Panc1 (cell line): ENCODE measurements around the gene VAPB. TPM values are rescaled to one million over a fixed set of nuclear protein-coding genes. Genes with fewer than 3 reads are reported as not detected.

ENCODE experiments used
- ATAC-seq: fragments of 200-7000 bp; cut with Tn5 transposase; 2 replicates; pipeline ENCODE4 v1.9.1; 2020; ENCODE audit warnings: mild to moderate bottlenecking, moderate library complexity
- BruUV-seq: library from RNA; stranded (reverse); fragments of 400-500 nt; replicated peaks from 2 replicates; lab custom pipeline; 2021; lab: Mats Ljungman, UMichigan
- CTCF ChIA-PET: fragments of 300-600 bp; sonication (Branson Sonifier 250); formaldehyde crosslinking; loops from one replicate; lab custom pipeline; 2022; ENCODE audit warnings: antibody characterized with exemption; lab: Charles Lee
- POLR2A ChIA-PET: fragments of 300-600 bp; sonication (Branson Sonifier 250); formaldehyde crosslinking; loops from one replicate; lab custom pipeline; 2022; ENCODE audit warnings: antibody characterized with exemption; lab: Charles Lee
- DNase-seq: peaks from one replicate; pipeline ENCODE4 v3.0.0-alpha.2; 2010; ENCODE audit warnings: low read depth, low spot score
- H3K27ac ChIP-seq: 2 replicates; pipeline ENCODE4 v1.5.1; 2011; ENCODE audit warnings: mild to moderate bottlenecking, low read length, inconsistent platforms
- H3K27me3 ChIP-seq: fragments of 200-500 bp; sonication (Bioruptor generic); 2 replicates; pipeline ENCODE4 v1.6.0; 2014; ENCODE audit warnings: low read length, inconsistent platforms; ENCODE audit not compliant: control insufficient read depth, insufficient read depth
- H3K36me3 ChIP-seq: fragments of 200-500 bp; sonication (Bioruptor generic); 2 replicates; pipeline ENCODE4 v1.5.1; 2014; ENCODE audit warnings: inconsistent platforms, mild to moderate bottlenecking, low read length, moderate library complexity; ENCODE audit not compliant: control insufficient read depth, insufficient read depth
- H3K4me1 ChIP-seq: 2 replicates; pipeline ENCODE4 v1.5.1; 2011; ENCODE audit warnings: inconsistent platforms, mild to moderate bottlenecking, low read length, moderate library complexity; ENCODE audit not compliant: control insufficient read depth, insufficient read depth
- H3K4me3 ChIP-seq, 2 experiments: 2 replicates each; pipeline ENCODE4 v1.5.1; 2011 to 2012; ENCODE audit warnings: low read depth in 2 of 2, low read length in 2 of 2, mild to moderate bottlenecking in 2 of 2, inconsistent platforms in 1 of 2, moderate library complexity in 1 of 2
- H3K9me3 ChIP-seq: fragments of 200-500 bp; sonication (Bioruptor generic); 2 replicates; pipeline ENCODE4 v1.5.1; 2014; ENCODE audit warnings: low read depth, mild to moderate bottlenecking, inconsistent platforms, low read length, moderate library complexity; ENCODE audit not compliant: control insufficient read depth, insufficient read depth
- CTCF ChIP-seq: fragments of 450-650 bp; IDR thresholded peaks from 2 replicates; pipeline ENCODE4 v1.5.1; 2017; ENCODE audit warnings: mild to moderate bottlenecking
- POLR2AphosphoS5 ChIP-seq: IDR thresholded peaks from 2 replicates; pipeline ENCODE4 v1.6.1; 2012; ENCODE audit warnings: mild to moderate bottlenecking, low read depth, low read length, moderate library complexity
- REST ChIP-seq, 2 experiments: IDR thresholded peaks; 2 replicates each; pipeline ENCODE4 v1.6.1; 2011 to 2012; ENCODE audit warnings: low read depth in 2 of 2, control low read depth in 1 of 2, low read length in 1 of 2, mild to moderate bottlenecking in 1 of 2, moderate library complexity in 1 of 2; ENCODE audit not compliant: insufficient read depth in 1 of 2
- SIN3A ChIP-seq: IDR thresholded peaks from 2 replicates; pipeline ENCODE4 v1.6.1; 2012; ENCODE audit warnings: low read depth, mild to moderate bottlenecking, low read length, moderate library complexity, borderline replicate concordance; ENCODE audit not compliant: insufficient read depth
- TCF7L2 ChIP-seq: IDR thresholded peaks from 2 replicates; pipeline ENCODE4 v1.6.1; 2011; ENCODE audit warnings: mild to moderate bottlenecking, low read depth, low read length, inconsistent platforms
- in situ Hi-C: cut with HindIII; loops from 2 replicates; pipeline ENCODE4 v1.10.0; 2016; ENCODE audit warnings: low sequenced_read_pairs, low pct_unique_long_range_greater_than_20kb
- intact Hi-C: fragments of 100-400 bp; cut with micrococcal nuclease; formaldehyde crosslinking; loops from one replicate; pipeline ENCODE4 v1.10.0; 2022; ENCODE audit not compliant: unreplicated experiment
- total RNA-seq: library from RNA; stranded (reverse); gene quantifications from one replicate; pipeline ENCODE4 v1.2.1, GENCODE V29; 2021; ENCODE audit not compliant: unreplicated experiment

The VAPB gene
- total RNA-seq, 1 experiment from 2014 or later = 50.9 TPM

DNA sequence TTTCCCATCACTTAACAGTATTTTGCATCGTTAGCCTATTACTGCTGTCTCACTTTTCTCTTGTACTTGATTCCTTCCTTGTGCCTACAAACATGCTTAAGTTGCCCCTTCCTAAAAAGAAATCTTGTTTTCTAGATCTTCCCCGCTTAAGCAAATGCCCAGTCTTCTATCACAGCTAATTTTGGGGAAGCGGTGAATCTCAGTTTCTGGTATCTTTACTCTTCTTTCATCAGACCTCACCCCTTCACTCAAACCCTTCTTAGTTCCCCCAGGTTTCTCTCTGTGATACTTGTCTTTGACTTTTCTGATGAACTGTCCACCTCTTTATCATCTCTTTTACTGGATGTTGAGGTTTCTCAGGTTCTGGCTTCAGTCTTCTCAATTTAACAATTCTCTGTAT lies 14.2 kb downstream of the VAPB start:
- no peak overlapping the region for H3K27ac ChIP-seq
- ChIA-PET CTCF (no interaction called here), POLR2A (no interaction called here)
- in situ Hi-C loops = no loop called here
- H3K27me3 ChIP-seq = no peaks in the 10 kb centered on the region
- ATAC-seq = no peak
- TF ChIP-seq POLR2AphosphoS5 = no peak
- no peak for TF ChIP-seq CTCF
- no peak for TF ChIP-seq REST (IDR thresholded peaks at IDR 0.05; ENCODE audit: insufficient read depth in 1 of 2, low read depth in 2 of 2, low read length in 1 of 2)
- TF ChIP-seq SIN3A = no peak
- TF ChIP-seq TCF7L2 = no peak
- no peak for DNase-seq
- H3K9me3 ChIP-seq = no peaks in the 10 kb centered on the region
- no peaks in the 10 kb centered on the region for H3K36me3 ChIP-seq
- H3K4me1 ChIP-seq = peaks cover 4% of the 10 kb centered on the region; the same call in 1 of the 2 replicates
- intact Hi-C loops = no loop called here
- H3K4me3 ChIP-seq = no peak overlapping the region
- no TSS peak for BruUV-seq

DNA sequence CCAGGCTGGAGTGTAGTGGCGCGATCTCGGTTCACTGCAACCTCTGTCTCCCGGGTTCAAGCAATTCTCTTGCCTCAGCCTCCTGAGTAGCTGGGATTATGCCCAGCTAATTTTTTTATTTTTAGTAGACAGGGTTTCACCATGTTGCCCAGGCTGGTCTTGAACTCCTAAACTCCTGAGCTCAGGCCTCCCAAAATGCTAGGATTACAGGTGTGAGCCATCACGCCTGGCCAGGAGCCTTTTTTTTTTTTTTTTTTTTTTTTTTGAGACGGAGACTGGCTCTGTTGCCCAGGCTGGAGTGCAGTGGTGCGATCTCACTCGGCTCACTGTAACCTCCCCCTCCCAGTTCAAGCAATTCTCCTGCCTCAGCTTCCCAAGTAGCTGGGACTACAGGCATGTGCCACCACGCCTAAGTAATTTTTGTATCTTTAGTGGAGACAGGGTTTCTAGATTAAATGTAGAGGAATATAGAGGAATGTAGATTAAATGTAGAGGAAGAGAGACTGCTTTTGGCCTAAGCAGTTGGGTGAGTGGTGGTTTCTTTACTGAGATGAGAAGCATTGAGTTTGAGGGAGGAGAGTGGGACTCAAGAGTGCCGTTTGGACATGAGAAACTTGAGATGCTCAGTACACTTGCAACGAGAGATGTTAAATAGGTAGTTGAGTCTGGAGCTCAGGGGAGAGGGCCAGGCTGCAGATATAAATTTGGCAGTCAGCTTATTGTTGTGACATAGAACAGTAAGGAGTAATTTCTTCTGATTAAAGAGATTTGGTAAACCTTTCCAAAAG lies 16.7 kb downstream of the VAPB start:
- in situ Hi-C loops = no loop called here
- DNase-seq (no peak), ATAC-seq (no peak)
- no peak overlapping the region for H3K27ac ChIP-seq
- CTCF ChIA-PET = no interaction called here
- POLR2A ChIA-PET = no interaction called here
- no TSS peak for BruUV-seq
- peaks cover 4% of the 10 kb centered on the region; the same call in 1 of the 2 replicates for H3K4me1 ChIP-seq
- no peak overlapping the region for H3K4me3 ChIP-seq
- H3K36me3 ChIP-seq = no peaks in the 10 kb centered on the region
- H3K27me3 ChIP-seq = no peaks in the 10 kb centered on the region
- no peak for TF ChIP-seq REST (IDR thresholded peaks at IDR 0.05; ENCODE audit: insufficient read depth in 1 of 2, low read depth in 2 of 2, low read length in 1 of 2)
- intact Hi-C loops = no loop called here
- no peaks in the 10 kb centered on the region for H3K9me3 ChIP-seq
